ENCODE measurements around the gene PCGF6. TPM values are rescaled to one million over a fixed set of nuclear protein-coding genes. Genes with fewer than 3 reads are reported as not detected.

PCGF6 gene
- total and polyA plus RNA-seq, 2 donors (not counting 1 experiment from before 2014, with no cell fraction given), result 3.5 to 7.4 TPM

DNA sequence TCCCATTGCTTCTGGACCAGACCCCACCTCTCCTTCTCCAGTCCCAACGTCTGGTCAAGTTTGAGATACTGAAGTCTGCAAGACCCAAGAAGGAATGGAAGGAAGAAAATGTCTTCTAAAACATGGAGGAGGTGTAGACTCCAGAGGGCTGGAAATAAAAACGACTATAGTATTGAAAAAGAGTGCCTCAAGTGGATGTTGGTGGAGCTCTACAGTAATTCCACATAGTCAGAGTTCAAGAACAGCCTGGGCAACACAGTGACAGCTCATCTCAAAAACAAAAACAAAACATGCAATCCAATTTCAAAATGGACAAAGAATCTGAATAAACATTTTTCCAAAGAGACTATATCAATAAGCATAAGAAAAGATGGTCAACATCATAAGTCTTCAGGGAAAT lies 2.3 kb upstream of the PCGF6 start:
- intact Hi-C loops (cut with micrococcal nuclease), result no loop called here
- no peak for ATAC-seq (ENCODE audit: low read depth)
- Histone ChIP-seq H2AFZ (ENCODE audit: insufficient read depth, low read depth, low read length, poor library complexity, severe bottlenecking) (no peak overlapping the region), H3K4me1 (ENCODE audit: control insufficient read depth in 2 of 2, insufficient read depth in 2 of 2, low read length in 2 of 2) (peaks cover 9 to 13% of the 10 kb centered on the region in 2 donors), H3K9me3 (ENCODE audit: control extremely low read depth in 1 of 3, control insufficient read depth in 2 of 3, insufficient read depth in 1 of 3, low read length in 2 of 3) (no peaks in the 10 kb centered on the region), H3K27ac (ENCODE audit: low read length in 2 of 2) (no peak overlapping the region), H3K79me2 (ENCODE audit: control insufficient read depth, insufficient read depth, low read length) (peaks cover 18% of the 10 kb centered on the region), H3K4me3 (ENCODE audit: control extremely low read depth in 1 of 5, extremely low read depth in 1 of 5, insufficient read depth in 1 of 5, low read depth in 2 of 5, low read length in 4 of 5) (no peak overlapping the region), H3K27me3 (replicated peaks in 1 of 4; ENCODE audit: control extremely low read depth in 1 of 4, control insufficient read depth in 3 of 4, insufficient read depth in 4 of 4, low read length in 3 of 4) (no peaks in the 10 kb centered on the region), H3K36me3 (replicated peaks in 1 of 2; ENCODE audit: control extremely low read depth in 1 of 2, control insufficient read depth in 1 of 2, extremely low read depth in 1 of 2, insufficient read depth in 2 of 2, low read length in 1 of 2) (no peaks in the 10 kb centered on the region), H4K20me1 (ENCODE audit: control insufficient read depth, insufficient read depth, low read length, poor library complexity, severe bottlenecking) (no peaks in the 10 kb centered on the region), H3K9ac (ENCODE audit: low read length) (no peak overlapping the region), H3K4me2 (replicated peaks; ENCODE audit: low read depth, low read length, poor library complexity, severe bottlenecking) (no peak overlapping the region)
- ChIA-PET POLR2A (interaction anchor here (0.7 kb wide), 2 partner anchors 16 to 563 kb away, joined by 5 to 6 read pairs; no protein-coding TSS in a partner anchor), CTCF (interaction anchor here (0.7 kb wide), 2 partner anchors 64 to 333 kb away, joined by 4 to 5 read pairs; no protein-coding TSS in a partner anchor)
- no peak for TF ChIP-seq EZH2 (IDR thresholded peaks at IDR 0.05; ENCODE audit: borderline replicate concordance, insufficient read depth, low read depth, low read length, poor library complexity, severe bottlenecking)
- TF ChIP-seq, protein P1, sequence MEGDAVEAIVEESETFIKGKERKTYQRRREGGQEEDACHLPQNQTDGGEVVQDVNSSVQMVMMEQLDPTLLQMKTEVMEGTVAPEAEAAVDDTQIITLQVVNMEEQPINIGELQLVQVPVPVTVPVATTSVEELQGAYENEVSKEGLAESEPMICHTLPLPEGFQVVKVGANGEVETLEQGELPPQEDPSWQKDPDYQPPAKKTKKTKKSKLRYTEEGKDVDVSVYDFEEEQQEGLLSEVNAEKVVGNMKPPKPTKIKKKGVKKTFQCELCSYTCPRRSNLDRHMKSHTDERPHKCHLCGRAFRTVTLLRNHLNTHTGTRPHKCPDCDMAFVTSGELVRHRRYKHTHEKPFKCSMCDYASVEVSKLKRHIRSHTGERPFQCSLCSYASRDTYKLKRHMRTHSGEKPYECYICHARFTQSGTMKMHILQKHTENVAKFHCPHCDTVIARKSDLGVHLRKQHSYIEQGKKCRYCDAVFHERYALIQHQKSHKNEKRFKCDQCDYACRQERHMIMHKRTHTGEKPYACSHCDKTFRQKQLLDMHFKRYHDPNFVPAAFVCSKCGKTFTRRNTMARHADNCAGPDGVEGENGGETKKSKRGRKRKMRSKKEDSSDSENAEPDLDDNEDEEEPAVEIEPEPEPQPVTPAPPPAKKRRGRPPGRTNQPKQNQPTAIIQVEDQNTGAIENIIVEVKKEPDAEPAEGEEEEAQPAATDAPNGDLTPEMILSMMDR (IDR thresholded peaks at IDR 0.05), result no peak
- no peak overlapping the region for H3K27ac Mint-ChIP-seq
- H3K4me3 Mint-ChIP-seq, result no peak overlapping the region
- no peaks in the 10 kb centered on the region for H3K9me3 Mint-ChIP-seq (ENCODE audit: insufficient read depth)
- no peak for DNase-seq
- no CpG with 5 or more reads among the region's 2 CpGs for WGBS (ENCODE audit: insufficient coverage)
- peaks cover 6% of the 10 kb centered on the region for H3K4me1 Mint-ChIP-seq
- no peaks in the 10 kb centered on the region for H3K27me3 Mint-ChIP-seq

DNA sequence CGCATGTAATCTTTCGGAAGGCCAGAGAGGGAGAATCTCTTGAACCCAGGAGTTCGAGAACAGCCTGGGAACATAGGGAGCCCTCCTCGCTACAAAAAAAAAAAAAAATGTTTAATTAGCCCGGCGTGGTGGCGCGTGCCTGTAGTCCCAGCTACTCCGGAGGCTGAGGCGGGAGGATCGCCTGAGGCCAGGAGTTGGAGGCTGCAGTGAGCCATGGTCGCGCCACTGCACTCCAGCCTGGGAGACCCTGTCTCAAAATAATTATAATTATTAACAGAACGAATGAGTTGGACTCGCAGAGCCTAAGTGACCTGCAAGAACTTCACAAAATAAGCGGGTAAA lies 794 bp downstream of the PCGF6 start:
- no peaks in the 10 kb centered on the region for H3K9me3 Mint-ChIP-seq (ENCODE audit: insufficient read depth)
- peaks cover 6% of the 10 kb centered on the region for H3K4me1 Mint-ChIP-seq
- peak overlapping the region; percentile 95 for H2AFZ ChIP-seq (ENCODE audit: insufficient read depth, low read depth, low read length, poor library complexity, severe bottlenecking)
- peak overlapping the region; percentile 89 for H3K4me3 Mint-ChIP-seq
- POLR2A ChIA-PET, result no interaction called here
- H3K27ac Mint-ChIP-seq, result no peak overlapping the region
- no peak for TF ChIP-seq EZH2 (IDR thresholded peaks at IDR 0.05; ENCODE audit: borderline replicate concordance, insufficient read depth, low read depth, low read length, poor library complexity, severe bottlenecking)
- TF ChIP-seq, protein P1 (IDR thresholded peaks at IDR 0.05), result no peak
- ATAC-seq (ENCODE audit: low read depth) (no peak), DNase-seq (no peak)
- peak overlapping the region in 1 of 2 donors; percentile 66 for H3K27ac ChIP-seq (ENCODE audit: low read length in 2 of 2)
- H3K27me3 Mint-ChIP-seq, result no peaks in the 10 kb centered on the region
- peaks cover 9 to 13% of the 10 kb centered on the region in 2 donors for H3K4me1 ChIP-seq (ENCODE audit: control insufficient read depth in 2 of 2, insufficient read depth in 2 of 2, low read length in 2 of 2)
- H3K79me2 ChIP-seq (ENCODE audit: control insufficient read depth, insufficient read depth, low read length), result peaks cover 18% of the 10 kb centered on the region
- H3K4me3 ChIP-seq (ENCODE audit: control extremely low read depth in 1 of 5, extremely low read depth in 1 of 5, insufficient read depth in 1 of 5, low read depth in 2 of 5, low read length in 4 of 5), result peak overlapping the region in 4 of 5 experiments; percentile 76 to 85 (median 81)
- peaks cover 2 to 3% of the 10 kb centered on the region in 2 experiments for H3K36me3 ChIP-seq (replicated peaks in 1 of 2; ENCODE audit: control extremely low read depth in 1 of 2, control insufficient read depth in 1 of 2, extremely low read depth in 1 of 2, insufficient read depth in 2 of 2, low read length in 1 of 2)
- peak overlapping the region; percentile 70 for H3K4me2 ChIP-seq (replicated peaks; ENCODE audit: low read depth, low read length, poor library complexity, severe bottlenecking)
- H4K20me1 ChIP-seq (ENCODE audit: control insufficient read depth, insufficient read depth, low read length, poor library complexity, severe bottlenecking), result no peaks in the 10 kb centered on the region
- intact Hi-C loops (cut with micrococcal nuclease), result no loop called here
- WGBS (ENCODE audit: insufficient coverage), result 66% methylated on average over 10 of the region's 16 CpGs
- H3K27me3 ChIP-seq (replicated peaks in 1 of 4; ENCODE audit: control extremely low read depth in 1 of 4, control insufficient read depth in 3 of 4, insufficient read depth in 4 of 4, low read length in 3 of 4), result no peaks in the 10 kb centered on the region
- CTCF ChIA-PET, result interaction anchor here (0.9 kb wide), 1 partner anchor 17 kb away, joined by 3 read pairs; the partner anchor contains the start of gene TAF5
- no peaks in the 10 kb centered on the region for H3K9me3 ChIP-seq (ENCODE audit: control extremely low read depth in 1 of 3, control insufficient read depth in 2 of 3, insufficient read depth in 1 of 3, low read length in 2 of 3)
- H3K9ac ChIP-seq (ENCODE audit: low read length), result peak overlapping the region; percentile 79

All from B cell (primary cell).